Ecto neural progenitor cell (in vitro differentiated cells): ENCODE data around the gene GPR3.
"Not testable (repeated sequence)": the region's sequence is repeated elsewhere in the genome, so short reads cannot be mapped to it uniquely, and the experiment has no call there.

ENCODE experiments used
- DNase-seq: peaks from one replicate; pipeline ENCODE4 v3.0.0-alpha.2; 2018; ENCODE audit warnings: low spot score

Gene GPR3

GRCh38 chr1:27400082-27400962 lies 7.9 kb downstream of the GPR3 start:
- no peak for DNase-seq

DNA sequence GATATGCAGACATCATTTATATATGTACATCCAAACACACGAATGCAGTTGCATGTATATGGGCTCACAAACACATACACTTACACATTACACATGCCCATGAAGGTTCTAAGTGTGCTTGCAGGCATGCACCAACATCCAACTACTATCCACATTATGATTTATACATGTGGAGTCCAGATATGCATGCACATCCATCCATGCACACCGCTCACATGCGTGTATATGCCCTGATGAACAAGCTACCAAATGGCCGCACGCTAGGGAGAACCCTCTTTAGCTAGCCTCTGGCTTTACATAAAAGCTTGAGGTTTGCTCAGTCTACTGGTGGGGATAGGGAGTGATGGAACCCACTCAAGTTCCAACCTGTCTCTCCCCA lies 8.5 kb downstream of the GPR3 start:
- DNase-seq: no peak

DNA sequence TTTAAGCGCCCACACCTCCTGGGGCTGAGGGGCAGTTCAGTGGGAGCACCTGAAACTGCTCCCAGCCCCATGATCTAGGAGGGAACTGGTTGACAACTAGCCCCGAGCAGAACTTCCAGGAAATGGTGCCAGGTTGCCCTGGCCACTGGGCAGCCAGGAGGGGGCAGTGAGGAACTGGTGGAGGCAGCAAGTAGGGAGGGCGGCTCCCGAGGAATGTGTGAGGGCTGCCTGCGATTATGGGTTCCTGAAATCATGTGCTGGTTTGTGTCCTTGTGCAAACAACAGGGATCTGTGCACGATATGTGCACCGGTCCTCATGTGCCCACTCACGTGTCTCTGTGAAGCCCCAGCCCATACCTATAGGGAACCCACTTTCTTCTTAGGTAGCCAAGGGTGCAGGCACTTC lies 9.9 kb downstream of the GPR3 start:
- peak; percentile 59 for DNase-seq

GRCh38 chr1:27403065-27403726 lies 10.8 kb downstream of the GPR3 start:
- DNase-seq: peak; percentile 58

DNA sequence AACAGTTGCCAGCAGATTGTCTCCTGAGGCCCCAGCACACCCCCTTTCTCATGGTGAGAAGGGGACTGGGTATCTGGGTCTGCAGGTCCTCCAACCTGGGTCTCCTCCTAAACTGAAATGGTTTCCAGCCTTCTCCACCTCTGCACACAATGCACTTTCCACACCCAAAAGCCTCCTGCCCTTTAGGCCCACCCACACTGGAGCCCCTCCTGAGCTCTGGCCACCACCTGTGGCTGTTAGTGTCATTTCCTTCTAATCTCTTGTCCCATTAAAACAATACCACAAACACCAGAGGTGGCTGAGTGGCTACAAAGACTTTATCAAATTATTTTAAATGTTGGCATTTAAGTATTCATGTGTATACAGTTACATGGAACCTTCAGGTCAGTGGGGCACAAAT lies 11.5 kb downstream of the GPR3 start:
- DNase-seq: no peak

DNA sequence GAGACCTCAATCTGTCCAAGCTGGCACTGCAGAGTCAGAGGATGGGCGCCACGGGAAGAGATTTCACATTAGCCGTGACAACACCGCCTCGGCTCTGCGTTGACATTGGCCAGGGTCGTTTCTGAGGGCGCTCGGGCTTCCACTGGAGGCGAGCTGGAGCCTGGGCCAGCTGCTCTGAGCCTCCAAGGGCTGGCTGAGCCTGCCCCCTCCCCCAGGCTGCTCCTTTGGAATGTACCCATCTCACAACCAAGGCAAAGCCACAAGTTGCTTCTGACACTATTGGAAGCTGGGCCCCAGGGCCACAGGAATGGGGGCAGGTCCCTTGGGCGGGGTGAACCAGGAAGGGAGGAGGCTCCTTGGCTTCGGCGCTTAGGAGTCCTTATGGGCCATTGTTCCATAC lies 12.7 kb downstream of the GPR3 start:
- peak; percentile 70 for DNase-seq

DNA sequence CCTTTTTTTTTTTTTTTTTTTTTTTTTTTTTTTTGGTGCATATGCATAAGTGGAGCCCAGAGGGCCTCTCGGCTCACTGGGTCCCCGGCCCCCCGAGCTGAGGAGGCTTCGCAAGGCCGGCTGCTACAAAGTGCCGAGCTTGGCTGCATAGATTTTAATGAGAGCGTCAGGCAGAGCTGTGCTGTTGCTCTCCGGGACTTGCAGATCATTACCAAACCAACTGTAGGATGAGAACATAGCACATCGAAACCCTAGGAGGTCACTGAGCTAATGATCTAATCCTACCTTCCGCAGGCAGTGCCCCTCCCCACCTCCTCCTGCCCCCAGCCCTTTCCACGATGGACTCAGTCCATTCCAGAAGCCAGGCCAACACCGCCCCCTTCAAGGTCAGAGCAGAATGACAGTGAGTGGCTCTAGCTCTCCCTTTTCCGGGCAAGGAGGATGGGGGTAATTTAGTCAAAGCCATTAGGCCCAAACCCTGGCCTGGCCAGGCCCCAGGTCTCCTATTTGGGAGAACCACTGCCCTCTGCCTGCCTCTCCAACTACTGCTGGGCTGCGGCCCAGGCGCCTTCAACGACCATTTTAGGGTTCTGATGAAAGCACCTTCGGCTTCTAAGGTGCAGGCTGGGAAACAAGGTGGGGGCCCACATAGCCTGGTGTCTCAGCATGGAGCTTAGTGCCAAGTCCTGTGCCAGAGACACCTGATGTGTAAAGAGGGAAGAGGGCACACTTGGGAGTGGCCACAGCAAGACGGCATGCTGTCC lies 13.4 kb downstream of the GPR3 start:
- peak; percentile 59 for DNase-seq

DNA sequence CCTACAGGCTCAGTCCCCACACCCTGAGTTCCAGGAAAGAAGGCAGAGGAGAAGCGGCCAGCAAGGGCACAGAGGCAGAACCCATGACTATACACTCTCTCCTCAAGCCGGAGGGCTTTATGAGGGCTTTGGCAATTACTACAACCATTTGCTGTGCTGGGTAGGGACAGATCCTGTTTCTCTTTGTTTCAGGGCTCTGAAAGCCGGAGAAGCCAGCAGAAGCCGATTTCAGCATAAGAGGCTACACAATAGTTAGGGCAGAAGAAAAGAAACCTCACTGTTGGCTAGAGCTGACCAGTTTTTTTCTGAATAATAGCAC lies 13.9 kb downstream of the GPR3 start:
- DNase-seq: no peak

DNA sequence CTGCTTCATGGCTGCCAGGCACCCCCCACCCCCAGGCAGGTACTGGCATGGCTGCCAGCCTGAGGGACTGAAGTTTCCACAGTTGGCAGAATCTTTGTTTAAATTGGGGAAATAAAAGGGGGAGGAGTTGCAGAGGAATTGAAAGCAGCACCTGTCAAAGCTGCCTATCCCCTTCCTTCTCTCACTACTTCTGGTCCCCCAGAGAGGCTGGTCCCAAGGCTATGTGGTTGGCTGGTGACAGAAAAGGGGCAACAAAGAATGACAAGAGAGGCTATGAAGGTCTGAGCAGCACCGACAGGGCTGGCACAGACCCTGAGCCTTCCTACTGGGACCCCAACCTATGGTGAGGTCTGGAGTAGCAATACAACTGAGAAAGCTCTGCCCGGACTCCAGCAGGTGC lies 14.4 kb downstream of the GPR3 start:
- DNase-seq: not testable (repeated sequence)

DNA sequence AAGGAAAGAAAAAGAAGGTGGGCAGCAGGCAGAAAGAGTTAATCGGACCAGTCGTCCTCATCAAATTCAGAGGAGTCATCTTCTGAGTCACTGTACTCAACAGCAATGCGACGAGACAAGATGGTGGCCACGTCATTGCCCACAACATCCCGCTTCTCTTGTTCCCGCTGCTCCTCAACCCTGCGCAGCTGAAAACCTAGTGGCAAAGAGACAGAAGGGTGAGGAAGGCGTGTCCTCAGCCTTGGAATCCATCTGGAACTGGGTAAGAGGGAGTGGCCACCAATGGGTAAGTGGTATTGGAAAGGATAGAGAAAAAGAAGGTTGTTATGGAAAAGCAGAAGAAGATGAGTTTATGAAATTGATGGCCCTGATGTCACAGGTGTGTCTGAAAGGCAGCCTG lies 15.7 kb downstream of the GPR3 start:
- DNase-seq: no peak

GRCh38 chr1:27409669-27410068 lies 17.2 kb downstream of the GPR3 start:
- no peak for DNase-seq

DNA sequence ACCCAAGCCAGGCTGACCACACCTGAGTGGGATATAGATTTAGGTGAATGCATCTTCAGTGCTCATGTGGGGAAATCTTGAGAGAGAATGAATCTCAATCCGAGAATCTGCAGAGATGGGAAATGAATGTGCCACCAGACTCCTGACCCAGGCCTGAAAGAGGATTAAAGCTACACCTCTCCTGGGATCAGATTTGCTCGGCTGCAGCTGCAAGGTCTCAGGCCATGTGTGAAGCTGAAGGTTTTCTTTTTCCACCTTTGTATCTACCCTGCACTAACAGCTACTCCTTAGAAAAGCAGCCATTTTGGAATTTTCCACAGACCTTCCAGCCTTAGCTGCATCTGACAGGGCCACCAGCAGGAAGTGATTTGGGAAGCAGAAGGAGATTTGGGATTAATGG lies 18.3 kb downstream of the GPR3 start:
- no peak for DNase-seq

GRCh38 chr1:27412502-27412901 lies 20.1 kb downstream of the GPR3 start:
- no peak for DNase-seq

DNA sequence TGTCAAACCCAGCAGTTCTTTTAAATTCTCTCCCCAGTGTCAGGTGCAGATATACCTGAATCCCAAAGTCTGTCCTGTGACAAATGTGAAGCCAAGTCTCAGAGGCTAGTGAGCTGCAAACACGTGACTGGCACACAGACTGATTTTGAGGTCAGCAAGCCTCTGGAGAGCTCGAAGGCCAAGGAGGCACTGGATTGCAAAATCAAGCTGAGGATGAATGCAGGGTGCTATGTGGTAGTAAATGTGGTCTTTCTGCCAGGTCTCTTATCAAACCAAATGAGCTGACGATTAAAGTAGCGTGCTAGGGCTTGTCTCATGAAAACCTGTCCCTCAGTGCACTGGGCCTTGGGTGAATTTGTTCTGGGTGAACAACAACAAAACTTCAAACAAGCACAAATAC lies 20.6 kb downstream of the GPR3 start:
- DNase-seq: no peak

GRCh38 chr1:27414091-27414490 lies 21.7 kb downstream of the GPR3 start:
- no peak for DNase-seq

- no peak for DNase-seq
Measured at GRCh38 chr1:27416387-27417111, 24.1 kb downstream of the GPR3 start.

DNA sequence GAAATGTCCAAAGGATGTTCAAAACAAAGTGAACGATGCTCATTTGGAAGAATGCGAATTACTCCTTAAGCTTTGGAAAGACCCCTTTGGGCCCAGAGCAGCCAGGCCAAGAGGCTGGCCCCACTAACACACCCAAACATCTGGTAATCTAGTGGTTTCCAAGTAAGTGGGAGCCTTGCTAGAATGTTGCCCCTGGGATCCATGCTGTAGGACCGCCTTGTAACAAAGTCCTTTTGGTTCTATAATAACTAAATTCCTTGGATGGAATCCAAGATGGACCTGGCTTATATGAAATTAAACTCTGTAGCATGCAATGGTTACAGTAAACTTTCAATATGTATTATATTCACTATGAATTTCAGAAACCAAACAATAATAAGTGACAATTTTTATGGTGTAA lies 25.3 kb downstream of the GPR3 start:
- no peak for DNase-seq

DNA sequence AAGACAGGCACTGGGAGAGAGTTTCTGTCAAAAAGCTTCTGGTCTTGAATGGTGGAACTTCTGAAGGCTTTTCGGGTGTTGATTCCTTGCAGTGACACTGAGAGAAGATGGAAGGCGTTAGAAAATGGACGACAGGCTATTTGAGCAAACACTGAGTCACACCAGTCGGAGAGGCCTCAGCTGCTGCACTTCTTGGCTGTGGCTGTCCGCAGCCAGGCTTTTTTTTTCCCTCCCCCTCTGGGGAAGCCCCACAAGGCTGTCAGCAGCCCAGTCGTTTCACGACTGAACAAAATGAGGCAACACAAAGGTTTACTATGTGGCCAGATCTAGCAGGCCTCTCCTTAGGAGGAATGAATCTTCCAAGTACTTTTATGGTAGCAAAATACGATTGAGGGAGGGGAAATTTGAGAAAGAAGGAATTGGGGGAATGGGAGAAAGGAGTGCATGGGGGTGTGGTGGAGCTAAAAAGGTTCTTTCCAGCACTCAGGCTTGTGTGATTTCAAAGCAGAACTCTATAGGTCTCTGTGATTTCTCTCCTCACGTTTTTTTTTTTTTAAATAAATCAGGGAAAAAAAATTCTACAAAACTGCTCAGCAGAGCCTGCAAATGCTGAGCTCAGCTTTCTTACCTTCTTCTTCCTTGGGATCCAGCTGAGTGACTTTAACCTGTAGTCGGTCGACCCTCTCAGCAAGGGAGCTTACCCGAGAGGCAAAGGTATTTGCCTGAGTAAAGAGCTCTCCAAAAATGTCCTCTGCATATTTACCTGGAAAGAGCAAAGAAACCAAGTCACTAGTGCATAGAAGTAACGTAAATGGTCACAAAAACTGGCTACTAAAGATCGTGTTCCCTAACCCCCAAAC lies 26.1 kb downstream of the GPR3 start:
- DNase-seq: no peak

DNA sequence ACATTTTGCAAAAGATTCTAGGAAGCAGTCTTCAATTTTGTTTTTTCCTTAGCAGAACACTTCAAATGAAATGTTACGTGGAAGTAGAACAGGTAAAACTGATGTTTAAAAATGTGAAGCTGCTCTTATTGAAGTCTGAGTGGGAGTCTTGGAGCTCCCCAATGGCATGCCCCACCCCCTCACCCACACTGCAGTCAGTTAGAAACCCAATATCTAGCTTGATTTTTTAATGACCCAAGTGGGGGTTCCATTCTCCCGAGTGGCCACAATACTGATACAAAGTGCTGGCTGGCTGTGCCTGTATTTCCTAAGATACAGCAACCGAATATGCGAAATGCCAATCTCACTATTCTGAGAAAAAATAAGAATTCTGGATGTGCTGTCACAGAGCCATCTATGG lies 31.3 kb downstream of the GPR3 start:
- DNase-seq: no peak

GRCh38 chr1:27427329-27427728 lies 34.9 kb downstream of the GPR3 start:
- no peak for DNase-seq

- no peak for DNase-seq
Measured at GRCh38 chr1:27427816-27428315, 35.4 kb downstream of the GPR3 start.
